CD8-positive, alpha-beta memory T cell (primary cell): Measurements from ENCODE around the gene KCNA1. TPM values are rescaled to one million over a fixed set of nuclear protein-coding genes. Genes with fewer than 3 reads are reported as not detected.

ENCODE experiments used
- CTCF ChIA-PET: fragments of 350-600 bp; sonication (Branson Sonifier 250); formaldehyde crosslinking; loops from one replicate; lab custom pipeline; 2021; ENCODE audit warnings: antibody characterized with exemption; lab: Charles Lee
- POLR2A ChIA-PET: fragments of 350-600 bp; sonication (Branson Sonifier 250); formaldehyde crosslinking; loops from one replicate; lab custom pipeline; 2021; ENCODE audit warnings: antibody characterized with exemption; lab: Charles Lee
- DNase-seq, 5 donors: peaks; one replicate each; pipeline versions ENCODE4 v3.0.0 to v3.0.0-alpha.2; 2020 to 2022; ENCODE audit warnings: mixed read lengths in 1 of 5
- H3K27ac ChIP-seq: one replicate; pipeline ENCODE4 v1.7.0; 2013; ENCODE audit warnings: low read depth, mild to moderate bottlenecking, low read length, moderate library complexity
- H3K27me3 ChIP-seq: 2 replicates; pipeline ENCODE4 v1.7.0; 2013; ENCODE audit warnings: low read length, mild to moderate bottlenecking; ENCODE audit not compliant: insufficient read depth, poor library complexity, severe bottlenecking
- H3K36me3 ChIP-seq: 2 replicates; pipeline ENCODE4 v1.7.0; 2013; ENCODE audit warnings: mild to moderate bottlenecking, low read length, moderate library complexity; ENCODE audit not compliant: insufficient read depth
- H3K4me1 ChIP-seq: 2 replicates; pipeline ENCODE4 v1.7.0; 2013; ENCODE audit warnings: mild to moderate bottlenecking, low read length, moderate library complexity; ENCODE audit not compliant: insufficient read depth
- H3K4me3 ChIP-seq: 2 replicates; pipeline ENCODE4 v1.7.0; 2013; ENCODE audit warnings: mild to moderate bottlenecking, low read length
- H3K9me3 ChIP-seq: 2 replicates; pipeline ENCODE4 v1.7.0; 2013; ENCODE audit warnings: mild to moderate bottlenecking, low read length
- H3K27ac Mint-ChIP-seq, 8 donors: one replicate each; pipeline ENCODE4 v1.8.0; 2020 to 2021; ENCODE audit warnings: mixed read lengths in 8 of 8, mild to moderate bottlenecking in 6 of 8, inconsistent platforms in 3 of 8, moderate library complexity in 3 of 8
- H3K27me3 Mint-ChIP-seq, 2 donors: one replicate each; pipeline ENCODE4 v1.8.0; 2020 to 2021; ENCODE audit warnings: mixed read lengths in 2 of 2, mild to moderate bottlenecking in 1 of 2, moderate library complexity in 1 of 2
- H3K36me3 Mint-ChIP-seq, 3 donors: one replicate each; pipeline ENCODE4 v1.8.0; 2020 to 2021; ENCODE audit warnings: mixed read lengths in 3 of 3, inconsistent platforms in 1 of 3, mild to moderate bottlenecking in 1 of 3
- H3K4me1 Mint-ChIP-seq, 3 donors: one replicate each; pipeline ENCODE4 v1.8.0; 2020 to 2021; ENCODE audit warnings: mixed read lengths in 3 of 3, inconsistent platforms in 1 of 3, mild to moderate bottlenecking in 1 of 3
- H3K4me3 Mint-ChIP-seq, 7 donors: one replicate each; pipeline ENCODE4 v1.8.0; 2020 to 2021; ENCODE audit warnings: mixed read lengths in 7 of 7, mild to moderate bottlenecking in 6 of 7, moderate library complexity in 4 of 7, inconsistent platforms in 2 of 7
- H3K9me3 Mint-ChIP-seq, 5 donors: one replicate each; pipeline ENCODE4 v1.8.0; 2020 to 2022; ENCODE audit warnings: mixed read lengths in 5 of 5, mild to moderate bottlenecking in 3 of 5, moderate library complexity in 2 of 5, inconsistent platforms in 1 of 5
- polyA plus RNA-seq: library from polyadenylated mRNA; unstranded; fragments of 300-500 nt; fragmentation: Illumina TruSeq; gene quantifications from one replicate; pipeline ENCODE4 v1.2.3, GENCODE V29; 2021
- total RNA-seq, 2 experiments: library from RNA; stranded (reverse); gene quantifications; one replicate each; pipeline ENCODE4 v1.2.3, GENCODE V29; 2021

Gene KCNA1
- total and polyA plus RNA-seq, 3 experiments from 2014 or later: not detected

- H3K27me3 Mint-ChIP-seq: peaks cover 29 to 66% of the 10 kb centered on the region in 2 donors
- no peak overlapping the region for H3K4me3 Mint-ChIP-seq
- H3K27me3 ChIP-seq: peaks cover 4% of the 10 kb centered on the region
- H3K9me3 ChIP-seq: no peaks in the 10 kb centered on the region
- no peak overlapping the region for H3K27ac Mint-ChIP-seq
- H3K4me3 ChIP-seq: no peak overlapping the region
- peaks cover 9 to 19% (median 10%) of the 10 kb centered on the region in 3 donors for H3K4me1 Mint-ChIP-seq
- DNase-seq: no peak
- peaks cover 0 to 6% (median 0%) of the 10 kb centered on the region in 5 donors for H3K9me3 Mint-ChIP-seq
- ChIA-PET CTCF (no interaction called here), POLR2A (no interaction called here)
- H3K36me3 ChIP-seq: no peaks in the 10 kb centered on the region
- peaks cover under 1% of the 10 kb centered on the region for H3K4me1 ChIP-seq
- H3K27ac ChIP-seq: no peak overlapping the region
- peaks cover 0 to 4% (median 0%) of the 10 kb centered on the region in 3 donors for H3K36me3 Mint-ChIP-seq
These were observed 5.0 kb downstream of the KCNA1 start for GRCh38 chr12:4914720-4915119.

GRCh38 chr12:4915752-4916151, 6.0 kb downstream of the KCNA1 start:
- no peak overlapping the region for H3K27ac ChIP-seq
- no peaks in the 10 kb centered on the region for H3K36me3 ChIP-seq
- Mint-ChIP-seq H3K36me3 (peaks cover 0 to 4% (median 0%) of the 10 kb centered on the region in 3 donors), H3K27me3 (peaks cover 30 to 64% of the 10 kb centered on the region in 2 donors), H3K9me3 (peaks cover 0 to 6% (median 0%) of the 10 kb centered on the region in 5 donors), H3K4me1 (peaks cover 3 to 11% (median 6%) of the 10 kb centered on the region in 3 donors), H3K4me3 (no peak overlapping the region), H3K27ac (no peak overlapping the region)
- DNase-seq: no peak
- CTCF ChIA-PET: interaction anchor here (1.4 kb wide), 1 partner anchor 58 kb away, joined by 3 read pairs; no protein-coding TSS in a partner anchor
- no peaks in the 10 kb centered on the region for H3K9me3 ChIP-seq
- no peaks in the 10 kb centered on the region for H3K27me3 ChIP-seq
- POLR2A ChIA-PET: no interaction called here
- H3K4me1 ChIP-seq: no peaks in the 10 kb centered on the region
- H3K4me3 ChIP-seq: no peak overlapping the region

- no peak for DNase-seq
- no peaks in the 10 kb centered on the region for H3K4me1 ChIP-seq
These were observed 9.4 kb downstream of the KCNA1 start for GRCh38 chr12:4918950-4919660.

GRCh38 chr12:4932576-4932975, 22.9 kb downstream of the KCNA1 start:
- Histone ChIP-seq H3K27ac (no peak overlapping the region), H3K4me3 (no peak overlapping the region), H3K27me3 (no peaks in the 10 kb centered on the region), H3K36me3 (no peaks in the 10 kb centered on the region), H3K4me1 (no peaks in the 10 kb centered on the region), H3K9me3 (no peaks in the 10 kb centered on the region)
- Mint-ChIP-seq H3K36me3 (no peaks in the 10 kb centered on the region), H3K9me3 (peaks cover 0 to 3% (median 0%) of the 10 kb centered on the region in 5 donors), H3K4me1 (no peaks in the 10 kb centered on the region), H3K27me3 (peaks cover 14 to 41% of the 10 kb centered on the region in 2 donors), H3K4me3 (no peak overlapping the region), H3K27ac (no peak overlapping the region)
- no peak for DNase-seq
- ChIA-PET POLR2A (no interaction called here), CTCF (no interaction called here)

More at GRCh38 chr12:4918950-4919660, 9.4 kb downstream of the KCNA1 start:
- H3K27me3 Mint-ChIP-seq: peaks cover 16 to 44% of the 10 kb centered on the region in 2 donors
- POLR2A ChIA-PET: no interaction called here
- H3K36me3 Mint-ChIP-seq: no peaks in the 10 kb centered on the region
- Histone ChIP-seq H3K27me3 (no peaks in the 10 kb centered on the region), H3K9me3 (no peaks in the 10 kb centered on the region), H3K4me3 (no peak overlapping the region), H3K27ac (no peak overlapping the region), H3K36me3 (no peaks in the 10 kb centered on the region)
- CTCF ChIA-PET: interaction anchor here (0.6 kb wide), 1 partner anchor 154 kb away, joined by 3 read pairs; no protein-coding TSS in a partner anchor
- H3K4me3 Mint-ChIP-seq: no peak overlapping the region
- no peak overlapping the region for H3K27ac Mint-ChIP-seq
- H3K4me1 Mint-ChIP-seq: no peaks in the 10 kb centered on the region
- H3K9me3 Mint-ChIP-seq: no peaks in the 10 kb centered on the region

GRCh38 chr12:4933411-4933810, 23.7 kb downstream of the KCNA1 start:
- Histone ChIP-seq H3K9me3 (no peaks in the 10 kb centered on the region), H3K36me3 (no peaks in the 10 kb centered on the region), H3K4me3 (no peak overlapping the region), H3K27ac (no peak overlapping the region), H3K4me1 (no peaks in the 10 kb centered on the region), H3K27me3 (no peaks in the 10 kb centered on the region)
- Mint-ChIP-seq H3K27ac (no peak overlapping the region), H3K4me1 (no peaks in the 10 kb centered on the region), H3K36me3 (no peaks in the 10 kb centered on the region), H3K9me3 (no peaks in the 10 kb centered on the region), H3K4me3 (no peak overlapping the region), H3K27me3 (peaks cover 14 to 41% of the 10 kb centered on the region in 2 donors)
- DNase-seq: no peak
- ChIA-PET POLR2A (no interaction called here), CTCF (no interaction called here)

GRCh38 chr12:4934407-4935035, 24.8 kb downstream of the KCNA1 start:
- H3K4me1 ChIP-seq: no peaks in the 10 kb centered on the region
- no peaks in the 10 kb centered on the region for H3K27me3 ChIP-seq
- H3K4me1 Mint-ChIP-seq: no peaks in the 10 kb centered on the region
- no peaks in the 10 kb centered on the region for H3K9me3 ChIP-seq
- no peak overlapping the region for H3K4me3 ChIP-seq
- no peak overlapping the region for H3K27ac ChIP-seq
- ChIA-PET CTCF (no interaction called here), POLR2A (no interaction called here)
- H3K36me3 ChIP-seq: no peaks in the 10 kb centered on the region
- no peak overlapping the region for H3K4me3 Mint-ChIP-seq
- H3K27me3 Mint-ChIP-seq: peaks cover 14 to 41% of the 10 kb centered on the region in 2 donors
- no peak overlapping the region for H3K27ac Mint-ChIP-seq
- DNase-seq: no peak
- no peaks in the 10 kb centered on the region for H3K9me3 Mint-ChIP-seq
- no peaks in the 10 kb centered on the region for H3K36me3 Mint-ChIP-seq

- no peaks in the 10 kb centered on the region for H3K36me3 Mint-ChIP-seq
- CTCF ChIA-PET: no interaction called here
- H3K27ac Mint-ChIP-seq: no peak overlapping the region
These were observed 29.2 kb downstream of the KCNA1 start for GRCh38 chr12:4938900-4939299.

DNA sequence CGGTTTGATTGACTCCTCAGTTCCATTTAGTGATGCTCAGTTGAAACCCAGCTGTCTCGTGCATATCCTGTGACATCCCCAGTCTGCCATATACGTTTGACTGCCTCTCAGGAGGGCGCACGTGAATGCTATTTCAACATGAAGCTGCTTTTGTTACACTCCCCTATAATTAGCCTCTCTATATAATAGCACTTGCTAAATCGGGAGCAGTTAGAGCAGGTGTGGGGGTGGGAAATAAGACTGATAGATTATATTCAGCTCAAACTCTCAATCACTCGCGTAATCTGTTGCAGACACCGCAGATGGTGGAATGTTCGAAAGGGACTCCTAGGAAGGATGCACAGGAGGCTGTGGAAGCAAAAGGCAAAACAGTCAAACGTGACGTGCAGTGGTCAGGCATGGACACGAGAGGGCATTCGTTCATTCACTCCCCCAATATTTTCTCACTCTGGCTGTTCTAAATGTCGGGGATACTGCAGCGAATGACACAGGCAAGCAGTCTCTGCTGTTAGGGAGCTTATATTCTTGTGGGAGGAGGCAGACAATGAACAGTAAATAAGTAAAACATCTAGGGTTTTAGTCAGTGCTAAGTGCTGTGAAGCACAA, 29.8 kb downstream of the KCNA1 start:
- no peak overlapping the region for H3K27ac Mint-ChIP-seq
- CTCF ChIA-PET: no interaction called here
- Histone ChIP-seq H3K4me1 (no peaks in the 10 kb centered on the region), H3K36me3 (no peaks in the 10 kb centered on the region), H3K27me3 (no peaks in the 10 kb centered on the region), H3K4me3 (no peak overlapping the region), H3K27ac (no peak overlapping the region), H3K9me3 (no peaks in the 10 kb centered on the region)
- no peaks in the 10 kb centered on the region for H3K9me3 Mint-ChIP-seq
- no peak for DNase-seq
- H3K4me3 Mint-ChIP-seq: no peak overlapping the region
- H3K27me3 Mint-ChIP-seq: peaks cover 5 to 17% of the 10 kb centered on the region in 2 donors
- POLR2A ChIA-PET: no interaction called here
- H3K4me1 Mint-ChIP-seq: no peaks in the 10 kb centered on the region
- H3K36me3 Mint-ChIP-seq: no peaks in the 10 kb centered on the region

More at GRCh38 chr12:4938900-4939299, 29.2 kb downstream of the KCNA1 start:
- Histone ChIP-seq H3K27ac (no peak overlapping the region), H3K27me3 (no peaks in the 10 kb centered on the region), H3K9me3 (no peaks in the 10 kb centered on the region), H3K4me3 (no peak overlapping the region), H3K36me3 (no peaks in the 10 kb centered on the region), H3K4me1 (no peaks in the 10 kb centered on the region)
- H3K4me3 Mint-ChIP-seq: no peak overlapping the region
- DNase-seq: no peak
- H3K27me3 Mint-ChIP-seq: peaks cover 5 to 23% of the 10 kb centered on the region in 2 donors
- H3K4me1 Mint-ChIP-seq: no peaks in the 10 kb centered on the region
- H3K9me3 Mint-ChIP-seq: no peaks in the 10 kb centered on the region
- POLR2A ChIA-PET: no interaction called here
